Central memory CD4-positive, alpha-beta T cell (primary cell): Measurements from ENCODE around the gene GARNL3.

Source experiments
- DNase-seq: peaks from one replicate; pipeline ENCODE4 v3.0.0; 2022

Gene GARNL3

DNA sequence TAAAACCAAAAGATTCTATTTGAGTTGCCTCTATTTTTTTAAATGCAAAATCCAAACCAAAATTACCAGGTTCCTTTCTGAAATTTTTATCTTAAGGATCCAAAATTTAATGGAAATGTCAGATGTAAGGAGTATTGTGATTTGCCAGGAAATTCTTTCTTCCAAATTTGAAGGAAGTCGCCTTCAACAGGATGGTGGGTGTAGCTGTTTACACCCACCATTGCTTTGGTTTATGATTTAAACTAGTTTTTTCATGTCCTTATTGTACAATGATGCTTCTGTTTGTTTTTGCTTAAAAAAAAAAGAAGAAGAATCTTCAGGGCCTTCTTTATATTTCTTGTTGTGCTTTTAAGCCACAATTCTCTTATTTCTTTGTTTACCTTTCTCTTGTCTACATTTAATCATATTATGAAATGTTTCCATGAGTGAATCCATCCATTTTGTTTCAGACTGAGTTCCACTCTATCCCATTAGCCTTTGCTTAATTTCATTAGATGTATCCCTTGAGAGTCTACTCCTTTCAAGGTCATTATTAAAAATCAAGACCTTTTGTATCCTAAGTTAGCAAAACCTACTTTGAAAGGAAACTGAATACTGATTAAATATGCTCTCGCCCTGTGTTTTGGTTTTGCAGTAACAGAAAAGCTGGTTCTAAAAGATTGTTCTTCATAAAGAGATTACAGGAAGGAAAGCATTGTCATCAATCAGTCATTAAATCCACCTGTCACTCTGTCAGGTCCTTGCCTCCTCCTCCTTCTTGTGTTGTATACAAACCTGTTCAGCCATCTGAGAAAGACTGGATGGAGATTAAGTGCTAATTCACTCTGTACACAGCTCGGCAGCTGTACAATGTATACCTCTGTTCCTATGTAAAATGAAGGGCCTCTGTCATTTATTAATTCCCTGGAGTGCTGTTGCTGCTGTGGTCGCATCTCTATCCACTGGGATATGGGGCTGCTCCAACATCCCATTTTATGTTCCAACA lies 86.9 kb downstream of the GARNL3 start:
- no peak for DNase-seq

DNA sequence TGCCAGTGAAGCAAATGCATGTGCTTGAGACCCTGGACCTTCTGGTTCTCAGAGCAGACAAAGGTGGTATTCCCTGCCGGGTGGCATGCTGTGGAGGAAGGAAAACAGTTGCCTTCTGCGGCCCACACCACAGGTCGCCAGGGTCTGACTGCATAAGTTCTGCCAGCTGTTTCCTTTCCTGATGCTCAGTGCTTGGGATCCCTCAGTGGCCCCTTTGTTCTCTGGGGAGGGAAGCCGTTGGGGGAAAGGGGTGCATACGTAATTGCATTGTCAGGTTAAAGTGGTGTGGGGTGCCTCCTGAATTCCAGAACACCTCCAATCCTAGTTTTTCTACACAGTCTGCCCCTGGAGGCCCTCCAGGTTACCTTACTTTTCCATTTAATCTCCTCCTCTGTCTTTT lies 89.3 kb downstream of the GARNL3 start:
- no peak for DNase-seq

DNA sequence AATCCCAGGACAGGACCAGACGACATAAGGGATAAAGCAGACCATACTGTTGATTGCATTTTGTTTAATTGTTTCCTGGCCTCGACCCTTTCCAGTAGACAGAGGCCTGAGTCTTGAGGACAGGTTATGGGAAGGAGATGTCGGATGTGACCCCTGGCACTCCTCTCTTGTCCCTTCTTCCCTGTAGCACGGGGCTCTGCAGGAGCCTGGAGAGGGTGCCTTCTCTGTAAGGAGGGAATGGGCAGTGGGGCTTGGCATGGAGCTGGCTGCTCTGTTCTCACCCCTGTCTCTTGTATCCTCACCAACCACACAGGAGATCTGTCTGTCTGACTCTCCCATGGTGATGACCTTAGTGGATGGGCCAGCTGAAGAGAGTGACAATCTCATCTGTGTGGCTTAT lies 92.3 kb downstream of the GARNL3 start:
- no peak for DNase-seq

- DNase-seq = no peak
Measured at GRCh38 chr9:127358023-127358535, 93.5 kb downstream of the GARNL3 start.

DNA sequence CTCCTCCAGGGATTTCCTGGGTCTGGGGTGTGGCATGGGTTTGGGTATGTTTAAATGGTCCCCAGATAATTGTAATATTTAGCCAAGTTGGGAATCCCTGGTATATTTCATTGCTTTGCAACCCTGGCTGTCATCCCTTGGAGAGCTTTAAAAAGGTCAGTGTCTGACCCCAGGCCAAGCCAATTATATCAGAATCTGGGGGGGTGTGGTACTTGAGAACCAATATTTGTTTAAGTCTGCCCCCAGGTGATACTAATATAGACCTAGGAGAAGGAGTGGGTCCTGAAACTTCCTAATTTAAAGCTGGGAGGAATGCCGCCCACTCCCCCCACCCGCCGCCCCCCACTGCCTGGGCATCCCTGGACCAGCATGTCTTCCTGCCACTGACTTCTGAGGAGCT lies 94.2 kb downstream of the GARNL3 start:
- DNase-seq = no peak

GRCh38 chr9:127360250-127360649 lies 95.7 kb downstream of the GARNL3 start:
- DNase-seq = no peak

DNA sequence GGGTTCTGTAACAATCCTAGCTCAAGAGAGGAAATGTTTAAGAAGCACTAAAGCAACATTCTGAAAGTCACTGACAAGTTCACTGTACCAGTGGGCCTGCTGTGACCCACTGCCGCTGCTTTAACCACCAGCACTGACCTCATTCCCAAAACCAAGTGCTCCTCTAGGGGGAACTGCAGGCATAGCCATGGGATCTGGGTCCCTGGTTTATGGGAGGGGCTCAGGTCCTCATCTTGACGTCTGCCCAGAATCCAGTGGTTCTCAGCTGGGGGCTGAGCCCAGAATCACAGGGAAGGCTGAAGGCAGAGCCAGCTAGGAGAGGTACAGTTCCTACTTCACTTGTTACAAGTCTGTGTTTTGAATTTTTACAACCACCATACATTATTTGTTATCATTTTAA lies 96.3 kb downstream of the GARNL3 start:
- DNase-seq = no peak

DNA sequence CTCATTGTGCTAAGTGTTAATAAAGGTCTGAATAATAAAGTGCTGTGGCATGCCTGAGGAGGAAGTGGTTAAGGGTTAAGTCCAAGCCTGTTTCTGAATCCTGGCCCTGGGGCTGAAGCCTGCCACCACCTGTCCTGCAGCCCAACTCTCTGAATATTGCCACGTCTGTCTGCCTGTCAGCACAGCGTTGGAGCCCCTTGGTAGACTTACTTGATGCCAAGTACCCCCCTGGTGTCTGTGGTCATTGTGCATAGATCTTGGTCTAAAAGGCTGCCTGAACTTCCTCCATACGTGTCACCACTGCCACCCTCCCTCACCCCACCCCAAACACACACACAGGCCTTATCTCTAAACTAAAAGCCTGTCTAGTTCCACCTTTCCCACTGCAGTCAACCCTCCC lies 97.0 kb downstream of the GARNL3 start:
- DNase-seq = no peak

GRCh38 chr9:127362829-127363228 lies 98.3 kb downstream of the GARNL3 start:
- no peak for DNase-seq

- DNase-seq = no peak
Measured at GRCh38 chr9:127365461-127365860, 100.9 kb downstream of the GARNL3 start.

DNA sequence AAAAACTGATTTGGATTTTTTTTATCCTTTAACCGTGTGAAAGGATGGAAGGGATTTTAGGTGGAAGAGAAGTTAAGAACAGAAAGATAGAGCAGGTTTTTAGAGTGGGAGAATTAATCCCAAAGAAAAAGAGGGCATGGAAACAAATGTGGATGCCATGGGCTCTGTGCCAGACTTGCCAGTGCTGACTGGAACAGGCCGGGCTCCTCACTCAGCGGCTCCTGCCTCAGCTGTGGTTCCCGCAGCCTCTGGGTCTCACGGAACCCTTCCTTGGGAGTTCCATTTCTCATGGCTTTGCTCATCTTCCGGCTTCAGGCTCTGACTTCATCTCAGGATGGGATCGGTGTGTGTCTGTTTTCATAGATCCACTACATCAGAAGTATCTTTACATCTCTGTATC lies 102.0 kb downstream of the GARNL3 start:
- no peak for DNase-seq

- DNase-seq = no peak
Measured at GRCh38 chr9:127368852-127369402, 104.4 kb downstream of the GARNL3 start.

GRCh38 chr9:127369428-127369827 lies 104.9 kb downstream of the GARNL3 start:
- DNase-seq = no peak

GRCh38 chr9:127370147-127370579 lies 105.6 kb downstream of the GARNL3 start:
- DNase-seq = no peak

DNA sequence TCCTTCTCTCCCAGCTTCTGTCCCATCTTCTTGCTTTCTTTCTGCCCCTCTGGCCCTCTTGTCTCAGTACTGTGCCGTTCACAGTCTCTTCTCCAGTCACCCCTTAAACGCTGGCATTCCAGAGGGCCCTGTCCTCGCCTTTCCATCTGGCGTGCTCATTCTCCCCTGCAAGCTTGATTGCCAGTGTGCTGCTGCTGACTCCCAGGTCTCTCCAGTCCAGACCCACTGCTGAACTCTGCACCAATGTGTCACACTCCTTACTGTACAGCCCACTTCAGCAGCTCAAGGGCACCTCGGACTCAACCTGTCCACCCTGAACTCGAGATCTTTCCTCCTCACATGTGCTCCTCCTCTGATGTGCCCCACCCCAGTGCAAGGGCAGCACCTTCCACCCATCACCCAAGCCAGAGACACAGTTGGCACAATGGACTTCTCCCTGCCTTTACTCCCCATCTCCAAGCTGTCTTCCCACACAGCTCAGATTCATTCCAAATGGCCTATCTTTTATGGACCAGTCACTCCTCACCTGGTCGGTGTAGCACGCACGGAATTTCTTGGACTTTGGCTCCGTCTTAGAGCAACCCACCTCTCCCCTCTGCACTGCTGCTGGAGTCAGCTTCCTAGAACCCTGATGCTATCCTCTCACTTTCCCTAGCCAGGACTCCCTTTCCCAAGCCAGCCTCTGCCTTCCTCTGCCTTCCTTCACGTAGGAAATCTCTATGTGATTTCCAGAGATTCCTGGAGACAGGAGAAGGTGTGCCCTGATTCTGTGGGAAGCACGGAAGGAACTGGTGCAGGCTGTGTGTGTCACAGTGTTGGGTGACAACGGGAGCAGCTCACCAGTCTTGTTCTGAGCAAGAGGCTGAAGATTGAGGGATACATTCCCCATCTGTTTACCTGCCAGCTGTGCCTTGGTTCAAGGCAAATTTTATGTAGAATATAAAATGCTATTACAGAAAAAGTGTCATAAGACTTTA lies 106.4 kb downstream of the GARNL3 start:
- DNase-seq = no peak

- no peak for DNase-seq
Measured at GRCh38 chr9:127380479-127380878, 115.9 kb downstream of the GARNL3 start.

GRCh38 chr9:127382541-127382940 lies 118.0 kb downstream of the GARNL3 start:
- DNase-seq = no peak

- DNase-seq = no peak
Measured at GRCh38 chr9:127384016-127384730, 119.6 kb downstream of the GARNL3 start.

- DNase-seq = no peak
Measured at GRCh38 chr9:127384901-127385300, 120.3 kb downstream of the GARNL3 start.

DNA sequence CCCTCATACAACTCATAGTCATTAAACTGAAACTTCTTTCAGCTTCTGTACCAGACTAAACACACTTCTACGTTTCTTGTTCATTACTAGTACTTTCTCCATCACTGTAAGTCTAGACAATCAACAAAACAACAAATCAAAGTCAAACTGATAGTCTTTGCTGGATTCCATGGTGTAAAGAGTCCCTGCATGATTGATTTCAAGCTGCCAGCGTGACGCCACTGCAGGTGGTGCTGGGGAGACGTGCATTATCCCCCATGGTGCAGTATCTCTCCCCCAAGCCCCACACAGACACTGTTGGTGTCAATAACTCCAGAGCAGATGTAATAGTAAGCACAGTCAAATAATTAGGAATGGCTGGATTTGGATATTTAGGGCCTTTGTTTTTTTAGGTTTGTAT lies 121.7 kb downstream of the GARNL3 start:
- DNase-seq = no peak

DNA sequence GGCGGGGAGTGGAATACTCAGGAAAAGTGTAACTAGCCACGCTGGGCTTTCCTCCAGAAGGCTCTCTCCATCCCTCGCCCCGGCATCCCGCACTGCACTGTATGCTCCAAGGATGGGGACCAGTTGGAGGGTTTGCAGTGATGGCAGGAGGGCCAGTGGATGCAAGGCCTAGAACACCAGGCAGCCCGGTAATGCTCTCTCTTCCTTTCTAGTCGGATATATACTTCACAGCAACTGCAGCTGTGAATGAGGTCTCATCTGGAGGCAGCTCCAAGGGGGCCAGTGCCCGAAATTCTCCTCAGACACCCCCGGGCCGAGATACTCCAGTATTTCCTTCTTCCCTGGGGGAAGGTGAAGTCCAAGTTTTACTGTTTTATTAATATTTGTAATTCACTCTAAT lies 122.4 kb downstream of the GARNL3 start:
- no peak for DNase-seq
